ENCODE results near the gene AQR. TPM values are rescaled to one million over a fixed set of nuclear protein-coding genes. Genes with fewer than 3 reads are reported as not detected.

The AQR gene
- total RNA-seq, 1 experiment from 2014 or later, result 30.7 TPM

GRCh38 chr15:34953851-34954250 is 15.7 kb downstream of the AQR start:
- Histone ChIP-seq H4K20me1 (ENCODE audit: insufficient read depth) (no peaks in the 10 kb centered on the region), H2AFZ (ENCODE audit: low read depth, low read length, poor library complexity, severe bottlenecking) (no peak overlapping the region), H3K4me1 (ENCODE audit: control insufficient read depth in 1 of 2, insufficient read depth in 2 of 2, low read length in 2 of 2) (no peaks in the 10 kb centered on the region; a peak in 1 of 4 replicates), H3K36me3 (ENCODE audit: control insufficient read depth in 1 of 2, insufficient read depth in 2 of 2, low read length in 2 of 2) (peaks cover 3 to 11% of the 10 kb centered on the region in 2 experiments; a peak in 2 of 4 replicates), H3K27ac (ENCODE audit: low read depth, low read length) (no peak overlapping the region), H3K9me3 (ENCODE audit: control insufficient read depth in 1 of 2, insufficient read depth in 1 of 2, low read depth in 1 of 2, low read length in 2 of 2) (no peaks in the 10 kb centered on the region), H3K4me2 (ENCODE audit: low read length) (no peak overlapping the region), H3K4me3 (replicated peaks in 1 of 2; ENCODE audit: low read depth in 1 of 2, low read length in 2 of 2) (no peak overlapping the region), H3K79me2 (ENCODE audit: insufficient read depth, low read length) (peaks cover 45% of the 10 kb centered on the region), H3K9ac (ENCODE audit: low read length) (no peak overlapping the region), H3K9me2 (ENCODE audit: insufficient read depth) (no peaks in the 10 kb centered on the region), H3K27me3 (ENCODE audit: insufficient read depth, low read length) (no peaks in the 10 kb centered on the region)
- ChIA-PET CTCF (no interaction called here), RAD21 (ENCODE audit: low non-redundant PET in 1 of 2, low total read pairs in 2 of 2, uncharacterized antibody in 2 of 2, unreplicated experiment in 2 of 2) (no interaction called here), POLR2A (interaction anchor here (0.7 kb wide), 1 partner anchor 47 kb away, joined by 3 read pairs; no protein-coding TSS in a partner anchor)
- no peak for TF ChIP-seq EZH2phosphoT487 (IDR thresholded peaks at IDR 0.05; ENCODE audit: borderline replicate concordance)
- intact Hi-C loops (cut with micrococcal nuclease), result no loop called here
- ATAC-seq, result no peak
- DNase-seq (ENCODE audit: low read depth, low spot score), result no peak
- BruUV-seq (replicated peaks), result no TSS peak

- POLR2A ChIA-PET, result no interaction called here
- ATAC-seq, result no peak
- TF ChIP-seq ELF1 (IDR thresholded peaks at IDR 0.05; ENCODE audit: borderline replicate concordance, low read depth) (no peak), RAD21 (IDR thresholded peaks at IDR 0.05; ENCODE audit: low read depth) (no peak), EZH2 (IDR thresholded peaks at IDR 0.05) (no peak), POLR2AphosphoS5 (IDR thresholded peaks at IDR 0.05; ENCODE audit: low read depth, low read length) (no peak), TCF7L2 (IDR thresholded peaks at IDR 0.05; ENCODE audit: borderline replicate concordance, extremely low read depth, insufficient read depth, insufficient read length) (no peak), ATF3 (IDR thresholded peaks at IDR 0.05) (no peak), EZH2phosphoT487 (IDR thresholded peaks at IDR 0.05; ENCODE audit: borderline replicate concordance) (no peak), CBX3 (IDR thresholded peaks at IDR 0.05; ENCODE audit: low read depth) (no peak), CTCF (IDR thresholded peaks at IDR 0.05 in 2 of 3, conservative IDR thresholded peaks at IDR 0.05 in 1 of 3; ENCODE audit: borderline replicate concordance in 1 of 3, insufficient read depth in 1 of 3, low read depth in 2 of 3, low read length in 2 of 3) (no peak), JUND (IDR thresholded peaks at IDR 0.05) (no peak), SRF (IDR thresholded peaks at IDR 0.05; ENCODE audit: low read depth) (no peak), FOSL1 (IDR thresholded peaks at IDR 0.05; ENCODE audit: low read depth) (no peak), CEBPB (IDR thresholded peaks at IDR 0.05; ENCODE audit: low read depth) (no peak), ZBTB33 (IDR thresholded peaks at IDR 0.05; ENCODE audit: extremely low read depth, insufficient replicate concordance, low read length) (no peak)
These were observed 17.1 kb downstream of the AQR start for GRCh38 chr15:34952481-34952880.

More at GRCh38 chr15:34952481-34952880, 17.1 kb downstream of the AQR start:
- no peak overlapping the region for H3K27ac ChIP-seq (ENCODE audit: low read depth, low read length)
- intact Hi-C loops (cut with micrococcal nuclease), result no loop called here
- H3K4me3 ChIP-seq (replicated peaks in 1 of 2; ENCODE audit: low read depth in 1 of 2, low read length in 2 of 2), result no peak overlapping the region
- H3K27me3 ChIP-seq (ENCODE audit: insufficient read depth, low read length), result no peaks in the 10 kb centered on the region
- BruUV-seq (replicated peaks), result no TSS peak
- no peak overlapping the region for H2AFZ ChIP-seq (ENCODE audit: low read depth, low read length, poor library complexity, severe bottlenecking)
- RAD21 ChIA-PET (ENCODE audit: low non-redundant PET in 1 of 2, low total read pairs in 2 of 2, uncharacterized antibody in 2 of 2, unreplicated experiment in 2 of 2), result interaction anchor here in 1 of 2 experiments (0.6 kb wide), 1 partner anchor 12 kb away, joined by 3 read pairs; no protein-coding TSS in a partner anchor
- no peaks in the 10 kb centered on the region; a peak in 1 of 4 replicates for H3K4me1 ChIP-seq (ENCODE audit: control insufficient read depth in 1 of 2, insufficient read depth in 2 of 2, low read length in 2 of 2)
- H3K36me3 ChIP-seq (ENCODE audit: control insufficient read depth in 1 of 2, insufficient read depth in 2 of 2, low read length in 2 of 2), result peaks cover 9 to 11% of the 10 kb centered on the region in 2 experiments; a peak in 2 of 4 replicates
- no peaks in the 10 kb centered on the region for H3K9me2 ChIP-seq (ENCODE audit: insufficient read depth)
- no peak overlapping the region for H3K4me2 ChIP-seq (ENCODE audit: low read length)
- DNase-seq (ENCODE audit: low read depth, low spot score), result no peak
- H4K20me1 ChIP-seq (ENCODE audit: insufficient read depth), result no peaks in the 10 kb centered on the region
- no peak overlapping the region for H3K9ac ChIP-seq (ENCODE audit: low read length)
- CTCF ChIA-PET, result no interaction called here
- peaks cover 42% of the 10 kb centered on the region for H3K79me2 ChIP-seq (ENCODE audit: insufficient read depth, low read length)
- H3K9me3 ChIP-seq (ENCODE audit: control insufficient read depth in 1 of 2, insufficient read depth in 1 of 2, low read depth in 1 of 2, low read length in 2 of 2), result no peaks in the 10 kb centered on the region
